GM12892 (cell line): ENCODE data around the gene DLGAP1.
A peak's percentile ranks its signal among the peaks of the same experiment; 100 is the strongest.

Experiments used
- DNase-seq: peaks from one replicate; pipeline ENCODE4 v3.0.0; 2011; ENCODE audit not compliant: insufficient read length
- FAIRE-seq: peaks from 2 replicates; lab custom pipeline; 2011; peaks lifted over from hg19 to GRCh38; lab: Jason Lieb, UNC
- POLR2A ChIP-seq: IDR thresholded peaks from 2 replicates; pipeline ENCODE4 v1.6.1; 2011; ENCODE audit warnings: low read depth, low read length, control low read depth
- POLR2AphosphoS5 ChIP-seq: IDR thresholded peaks from 2 replicates; pipeline ENCODE4 v1.6.1; 2011; ENCODE audit warnings: low read depth, low read length, control low read depth
- TAF1 ChIP-seq: IDR thresholded peaks from 2 replicates; pipeline ENCODE4 v1.6.1; 2011; ENCODE audit warnings: low read depth, mild to moderate bottlenecking, control low read depth, low read length, borderline replicate concordance

DLGAP1 gene

GRCh38 chr18:3891245-3891644 is 563.9 kb downstream of the DLGAP1 start:
- no peak for FAIRE-seq
- TF ChIP-seq POLR2AphosphoS5, result no peak
- TF ChIP-seq TAF1, result no peak
- TF ChIP-seq POLR2A, result no peak

GRCh38 chr18:3889803-3890202 is 565.3 kb downstream of the DLGAP1 start:
- DNase-seq (no peak), FAIRE-seq (no peak)
- TF ChIP-seq POLR2AphosphoS5, result no peak
- TF ChIP-seq TAF1, result no peak
- no peak for TF ChIP-seq POLR2A

More at GRCh38 chr18:3891245-3891644, 563.9 kb downstream of the DLGAP1 start:
- no peak for DNase-seq

GRCh38 chr18:3889121-3889520 is 566.0 kb downstream of the DLGAP1 start:
- FAIRE-seq (no peak), DNase-seq (no peak)
- no peak for TF ChIP-seq POLR2A
- no peak for TF ChIP-seq TAF1
- no peak for TF ChIP-seq POLR2AphosphoS5

- FAIRE-seq (no peak), DNase-seq (no peak)
- TF ChIP-seq TAF1, result no peak
- TF ChIP-seq POLR2AphosphoS5, result no peak
- no peak for TF ChIP-seq POLR2A
Observed at GRCh38 chr18:3886575-3887322, 568.4 kb downstream of the DLGAP1 start.

- TF ChIP-seq POLR2A, result no peak
- TF ChIP-seq TAF1, result no peak
- TF ChIP-seq POLR2AphosphoS5, result no peak
- DNase-seq, result no peak
- FAIRE-seq, result peak; percentile 40
Observed at GRCh38 chr18:3885209-3885792, 569.8 kb downstream of the DLGAP1 start.

GRCh38 chr18:3879836-3880120 is 575.3 kb downstream of the DLGAP1 start:
- no peak for DNase-seq
- FAIRE-seq, result no peak
- TF ChIP-seq POLR2AphosphoS5, result no peak
- no peak for TF ChIP-seq POLR2A
- TF ChIP-seq TAF1, result no peak

GRCh38 chr18:3879114-3879835 is 575.8 kb downstream of the DLGAP1 start:
- TF ChIP-seq TAF1 (no peak), POLR2AphosphoS5 (no peak), POLR2A (no peak)
- DNase-seq, result no peak
- no peak for FAIRE-seq

- TF ChIP-seq POLR2A (no peak), POLR2AphosphoS5 (no peak), TAF1 (no peak)
- FAIRE-seq (no peak), DNase-seq (no peak)
Observed at GRCh38 chr18:3878401-3878800, 576.7 kb downstream of the DLGAP1 start.

- no peak for FAIRE-seq
- DNase-seq, result no peak
- TF ChIP-seq TAF1 (no peak), POLR2A (no peak), POLR2AphosphoS5 (no peak)
Observed at GRCh38 chr18:3877678-3878077, 577.4 kb downstream of the DLGAP1 start.

- no peak for DNase-seq
- no peak for TF ChIP-seq POLR2AphosphoS5
- TF ChIP-seq POLR2A, result no peak
- FAIRE-seq, result no peak
Observed at GRCh38 chr18:3875961-3876360, 579.1 kb downstream of the DLGAP1 start.

- FAIRE-seq (no peak), DNase-seq (no peak)
- TF ChIP-seq TAF1, result no peak
- TF ChIP-seq POLR2A, result no peak
- TF ChIP-seq POLR2AphosphoS5, result no peak
Observed at GRCh38 chr18:3875376-3875775, 579.7 kb downstream of the DLGAP1 start.
